Measurements from ENCODE around the gene DOCK2. TPM values are rescaled to one million over a fixed set of nuclear protein-coding genes. Genes with fewer than 3 reads are reported as not detected.

The DOCK2 gene
- total and polyA plus RNA-seq, 2 of the 8 experiments (the other 6 are each of a cell fraction or from before 2014, with no cell fraction given), result 3.9 to 5.7 TPM

DNA sequence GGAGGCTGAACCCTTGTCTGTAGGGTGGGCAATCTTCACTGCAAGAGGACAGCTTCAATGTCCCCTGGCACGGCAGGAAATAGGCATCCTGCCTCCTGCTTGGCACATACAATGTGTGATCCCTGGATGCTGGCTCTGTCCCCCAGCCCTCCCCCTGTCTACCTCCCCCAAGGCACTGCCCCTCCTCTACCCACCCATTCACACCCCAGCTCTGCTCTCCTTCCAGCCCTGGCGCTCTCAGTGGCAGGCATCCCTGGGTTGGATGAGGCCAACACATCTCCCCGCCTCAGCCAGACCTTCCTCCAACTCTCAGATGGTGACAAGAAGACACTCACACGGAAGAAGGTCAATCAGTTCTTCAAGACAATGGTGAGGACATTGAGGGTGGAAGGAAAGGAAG, 444.5 kb downstream of the DOCK2 start:
- Histone ChIP-seq H3K14ac (ENCODE audit: insufficient read length) (no peak overlapping the region), H2AK5ac (ENCODE audit: low read depth, low read length) (no peak overlapping the region)

More for the DNA sequence above, 444.5 kb downstream of the DOCK2 start:
- POLR2A ChIA-PET (ENCODE audit: partially characterized antibody), result no interaction called here
- Histone ChIP-seq H3K56ac (replicated peaks; ENCODE audit: insufficient read length, low read depth, low read length) (no peak overlapping the region), H3K79me1 (ENCODE audit: low read depth, low read length) (no peaks in the 10 kb centered on the region), H3K79me2 (ENCODE audit: control insufficient read depth in 1 of 2, insufficient read depth in 2 of 2, low read length in 2 of 2) (no peaks in the 10 kb centered on the region), H2BK20ac (ENCODE audit: low read length) (no peak overlapping the region), H3K23me2 (ENCODE audit: low read depth, low read length) (no peaks in the 10 kb centered on the region), H3K4ac (replicated peaks; ENCODE audit: insufficient read length, low read depth, low read length) (no peak overlapping the region), H2BK5ac (ENCODE audit: low read depth, low read length) (no peak overlapping the region), H4K5ac (ENCODE audit: insufficient read length, low read depth, low read length) (no peak overlapping the region), H3K4me2 (ENCODE audit: insufficient read depth in 1 of 2, low read depth in 2 of 2, low read length in 2 of 2) (no peak overlapping the region), H2AFZ (ENCODE audit: low read length) (no peak overlapping the region), H2BK15ac (ENCODE audit: low read length) (no peak overlapping the region), H3K36me3 (ENCODE audit: control insufficient read depth in 2 of 4, insufficient read depth in 4 of 4, low read length in 3 of 4) (no peaks in the 10 kb centered on the region), H4K8ac (ENCODE audit: extremely low read depth, insufficient read depth, low read length) (no peak overlapping the region), H3K4me1 (replicated peaks in 1 of 4; ENCODE audit: control insufficient read depth in 3 of 4, insufficient read depth in 4 of 4, low read length in 3 of 4) (no peaks in the 10 kb centered on the region), H2BK12ac (ENCODE audit: low read depth, low read length) (no peak overlapping the region), H4K20me1 (replicated peaks in 1 of 2; ENCODE audit: control insufficient read depth in 1 of 2, insufficient read depth in 2 of 2, low read length in 2 of 2) (no peaks in the 10 kb centered on the region), H3K23ac (ENCODE audit: insufficient read length) (no peak overlapping the region), H3K18ac (ENCODE audit: extremely low read depth, low read length) (no peak overlapping the region), H3K9me3 (ENCODE audit: insufficient read depth in 2 of 2, low read depth in 1 of 2, low read length in 1 of 2) (no peaks in the 10 kb centered on the region), H3K4me3 (ENCODE audit: extremely low read depth in 1 of 4, insufficient read depth in 2 of 4, low read depth in 3 of 4, low read length in 4 of 4) (no peak overlapping the region), H3K27me3 (replicated peaks in 1 of 4; ENCODE audit: control insufficient read depth in 3 of 4, extremely low read depth in 1 of 4, insufficient read depth in 3 of 4, low read length in 3 of 4) (no peaks in the 10 kb centered on the region), H3K27ac (ENCODE audit: low read depth, low read length) (no peak overlapping the region), H4K91ac (replicated peaks; ENCODE audit: insufficient read length, low read length) (no peak overlapping the region), H2BK120ac (replicated peaks; ENCODE audit: low read depth, low read length) (no peak overlapping the region), H3K9ac (replicated peaks in 1 of 4; ENCODE audit: extremely low read depth in 1 of 4, low read depth in 3 of 4, low read length in 3 of 4) (no peak overlapping the region)
- no peak for TF ChIP-seq SP1 (IDR thresholded peaks at IDR 0.05; ENCODE audit: low read depth, low read length)
- no peak for TF ChIP-seq NRF1 (IDR thresholded peaks at IDR 0.05; ENCODE audit: low read depth, low read length)
- TF ChIP-seq PHF8 (conservative IDR thresholded peaks at IDR 0.05; ENCODE audit: low read depth, low read length), result no peak
- TF ChIP-seq POU5F1 (IDR thresholded peaks at IDR 0.05; ENCODE audit: low read depth, low read length), result no peak
- TF ChIP-seq MAFK (IDR thresholded peaks at IDR 0.05; ENCODE audit: low read depth, low read length), result no peak
- no peak for TF ChIP-seq ASH2L (IDR thresholded peaks at IDR 0.05; ENCODE audit: low read length)
- TF ChIP-seq CREB1 (IDR thresholded peaks at IDR 0.05), result no peak
- TF ChIP-seq BCL11A (IDR thresholded peaks at IDR 0.05; ENCODE audit: low read depth in 2 of 2, low read length in 2 of 2), result no peak
- no peak for TF ChIP-seq CBX8 (IDR thresholded peaks at IDR 0.05; ENCODE audit: borderline replicate concordance, low read depth, low read length)
- TF ChIP-seq RAD21 (IDR thresholded peaks at IDR 0.05 in 1 of 2, conservative IDR thresholded peaks at IDR 0.05 in 1 of 2; ENCODE audit: low read depth in 2 of 2, low read length in 2 of 2), result no peak
- no peak for TF ChIP-seq SUZ12 (IDR thresholded peaks at IDR 0.05; ENCODE audit: low read length)
- TF ChIP-seq KDM4A (IDR thresholded peaks at IDR 0.05; ENCODE audit: low read depth, low read length, severe bottlenecking), result no peak
- TF ChIP-seq BRCA1 (IDR thresholded peaks at IDR 0.05; ENCODE audit: low read depth, low read length), result no peak
- CTCF ChIA-PET (ENCODE audit: partially characterized antibody), result interaction anchor here (1.0 to 7.6 kb wide), 3 partner anchors 8 to 144 kb away, joined by 3 to 48 read pairs (median 4); no protein-coding TSS in a partner anchor
- 98% methylated on average over 4 of the region's 4 CpGs; no CpG with 5 or more reads in 1 of the 2 experiments for WGBS, 2 experiments (ENCODE audit: extremely low coverage in 1 of 2, insufficient coverage in 1 of 2, insufficient read length in 1 of 2, insufficient replicate concordance in 2 of 2, low coverage in 1 of 2, low lambda C conversion rate in 2 of 2, missing lambda C conversion rate in 1 of 2)
- DNase-seq (ENCODE audit: low read depth in 1 of 2, low spot score in 2 of 2) (no peak), FAIRE-seq (no peak)
